ENCODE data around the gene LARP4B. TPM values are rescaled to one million over a fixed set of nuclear protein-coding genes. Genes with fewer than 3 reads are reported as not detected.

The LARP4B gene
- total RNA-seq, result 125 TPM

DNA sequence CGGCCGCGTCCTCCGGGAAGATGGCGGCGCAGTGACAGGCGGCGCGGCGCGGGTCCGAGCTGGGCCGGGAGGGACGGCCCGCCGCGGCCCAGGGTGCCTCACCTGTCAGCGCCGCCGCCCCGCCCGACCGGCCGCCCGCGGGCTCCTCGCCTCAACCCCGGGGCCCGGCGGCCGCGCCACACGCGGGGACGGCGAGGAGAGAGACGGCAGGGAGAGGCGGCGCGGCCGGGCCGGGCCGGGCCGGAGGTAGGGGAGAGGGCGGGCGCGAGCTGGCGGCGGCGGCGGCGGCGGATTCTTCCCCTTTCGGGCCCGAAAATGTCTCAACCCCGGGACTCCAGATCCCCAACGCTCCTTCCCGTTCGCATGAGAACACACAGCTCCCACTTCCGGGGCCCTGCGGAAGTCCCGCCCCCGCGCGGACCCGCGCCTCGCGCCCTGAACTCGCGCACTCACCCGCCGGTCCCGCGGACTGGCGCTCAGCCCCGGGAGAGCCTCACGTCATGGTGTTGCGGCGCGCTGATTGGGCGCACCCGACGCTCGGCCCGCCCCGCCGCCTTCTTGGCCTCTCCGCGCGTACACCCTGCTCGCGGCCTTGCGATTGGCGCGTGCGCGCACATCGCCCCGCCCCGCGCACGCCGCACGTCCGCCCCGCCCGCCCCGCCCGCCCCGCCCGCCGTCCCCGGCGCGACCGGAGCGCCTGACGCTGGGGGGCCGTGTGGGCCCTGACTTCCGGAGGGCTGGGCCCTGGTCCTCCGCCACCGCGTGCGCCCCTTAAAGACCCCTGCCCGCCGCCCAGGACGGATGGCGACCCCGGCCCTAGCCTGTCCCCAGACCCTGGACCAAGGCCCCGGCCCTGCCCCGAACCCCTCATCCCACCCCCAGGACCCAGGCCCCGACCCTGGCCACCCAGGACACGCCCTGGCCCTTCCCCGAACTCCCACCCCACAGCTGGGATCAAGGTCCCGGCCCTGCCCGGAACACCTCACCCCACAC lies at the start of gene LARP4B:
TSS of gene LARP4B (minus strand) at position 380 of the 993 bp plus-strand sequence. CDS start 45,984 bp downstream, outside the sequence.
- DNase-seq (ENCODE audit: low spot score), result peak; percentile 97

DNA sequence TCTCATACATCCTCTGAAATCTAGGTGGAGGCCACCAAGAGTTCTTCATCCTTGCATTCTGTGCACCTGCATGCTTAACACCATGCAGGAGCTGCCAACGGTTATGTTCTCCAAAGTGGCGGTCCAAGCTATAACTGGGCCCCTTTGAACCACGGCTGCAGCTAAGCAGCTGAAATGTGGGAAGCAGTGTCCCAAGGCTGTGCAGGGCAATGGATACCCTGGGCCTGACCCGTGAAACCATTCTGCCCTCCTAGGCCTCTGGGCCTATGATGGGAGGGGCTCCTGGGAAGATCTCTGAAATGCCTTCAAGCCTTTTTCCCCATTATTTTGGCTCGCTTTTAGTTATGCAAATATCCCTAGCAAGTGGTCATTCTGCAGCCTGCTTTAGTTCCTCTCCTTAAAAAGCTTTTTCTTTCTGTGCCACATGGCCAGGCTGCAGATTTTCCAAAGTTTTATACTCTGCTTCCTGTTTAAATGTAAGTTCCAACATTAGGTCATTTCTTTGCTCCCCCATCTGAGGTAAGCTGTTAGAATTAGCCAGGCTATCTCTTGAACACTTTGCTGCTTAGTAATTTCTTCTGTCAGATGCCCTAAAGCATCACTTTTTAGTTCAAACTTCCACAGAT lies 49.1 kb upstream of the LARP4B start:
- no peak for DNase-seq (ENCODE audit: low spot score)

DNA sequence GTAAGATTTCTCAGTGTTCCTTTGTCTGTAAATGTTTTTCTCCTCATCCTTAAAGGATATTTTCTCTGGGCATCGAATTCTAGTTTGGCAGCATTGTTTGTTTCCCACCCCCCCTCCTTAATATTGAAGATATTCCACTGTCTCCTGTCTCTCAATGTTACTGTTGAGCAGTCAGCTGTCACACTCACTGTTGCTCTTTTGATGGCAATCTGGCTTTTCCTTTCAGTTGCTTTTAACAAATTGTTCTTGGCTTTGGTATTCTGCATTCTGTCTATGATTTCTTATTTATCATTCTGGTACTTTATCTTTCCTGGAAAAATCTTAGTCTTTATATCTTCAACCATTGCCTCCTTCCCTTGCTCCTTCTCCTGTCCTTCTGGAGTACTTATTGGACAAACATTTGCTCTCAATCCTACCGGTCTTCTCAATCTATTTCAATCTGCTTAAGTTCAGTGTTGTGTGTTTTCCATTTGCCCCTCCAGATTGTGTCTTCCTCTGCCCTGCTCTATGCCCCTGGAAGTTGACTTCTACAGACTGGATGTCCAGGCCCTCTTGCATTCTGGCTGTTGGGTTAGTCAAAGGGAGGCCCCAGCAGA lies 47.4 kb upstream of the LARP4B start:
- no peak for DNase-seq (ENCODE audit: low spot score)

DNA sequence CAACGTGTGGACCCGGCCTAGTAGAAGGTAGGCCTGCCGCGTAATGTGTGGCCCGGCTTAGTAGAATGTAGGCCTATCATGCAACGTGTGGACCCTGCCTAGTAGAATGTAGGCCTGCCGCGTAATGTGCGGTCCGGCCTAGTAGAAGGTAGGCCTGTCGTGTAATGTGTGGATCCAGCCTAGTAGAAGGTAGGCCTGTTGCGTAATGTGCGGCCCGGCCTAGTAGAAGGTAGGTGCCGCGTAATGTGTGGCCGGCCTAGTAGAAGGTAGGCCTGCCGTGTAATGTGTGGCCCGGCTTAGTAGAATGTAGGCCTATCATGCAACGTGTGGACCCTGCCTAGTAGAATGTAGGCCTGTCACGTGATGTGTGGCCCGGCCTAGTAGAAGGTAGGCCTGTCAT lies 44.8 kb upstream of the LARP4B start:
- DNase-seq (ENCODE audit: low spot score), result no peak

GRCh38 chr10:974785-975074 lies 43.2 kb upstream of the LARP4B start:
- DNase-seq (ENCODE audit: low spot score), result no peak

DNA sequence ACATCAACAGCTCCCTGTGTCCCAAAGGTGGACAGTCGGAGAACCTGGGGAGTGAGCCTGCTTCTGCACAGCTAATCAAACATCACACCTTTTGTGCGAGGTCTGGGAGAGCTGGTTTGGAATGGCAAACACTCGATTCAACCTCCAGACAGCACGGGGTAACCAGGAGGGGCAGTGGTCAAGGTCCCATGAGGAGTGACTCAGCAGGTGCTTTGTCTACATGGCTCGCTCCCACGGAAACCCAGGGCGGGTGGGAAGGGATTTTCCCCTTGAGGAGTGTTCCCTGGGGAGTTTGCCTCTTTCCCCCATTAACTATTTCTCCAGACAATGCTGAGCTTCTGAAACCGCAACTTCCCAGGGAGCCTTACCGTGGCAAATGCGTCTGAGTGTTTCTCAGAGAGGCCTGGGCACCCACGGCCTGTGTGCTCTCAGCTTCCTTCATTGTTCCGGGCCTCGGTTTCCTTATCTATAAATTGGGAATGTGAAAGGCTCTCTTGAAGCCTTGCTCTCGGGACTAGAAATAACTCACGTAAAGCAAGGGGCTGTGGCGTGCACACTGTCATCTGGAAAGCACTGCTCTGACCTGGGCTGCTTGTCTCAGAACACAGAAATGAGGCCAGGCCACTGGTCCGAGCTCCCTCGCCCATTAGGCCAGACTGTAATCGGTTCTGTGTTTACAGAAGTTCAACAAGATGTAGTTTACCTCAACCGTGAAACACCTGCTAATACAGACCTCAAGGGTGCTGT lies 42.7 kb upstream of the LARP4B start:
- DNase-seq (ENCODE audit: low spot score), result no peak

GRCh38 chr10:972763-973162 lies 41.3 kb upstream of the LARP4B start:
- DNase-seq (ENCODE audit: low spot score), result no peak

- DNase-seq (ENCODE audit: low spot score), result no peak
Measured at GRCh38 chr10:971613-972012, 40.1 kb upstream of the LARP4B start.

GRCh38 chr10:971150-971542 lies 39.6 kb upstream of the LARP4B start:
- no peak for DNase-seq (ENCODE audit: low spot score)

DNA sequence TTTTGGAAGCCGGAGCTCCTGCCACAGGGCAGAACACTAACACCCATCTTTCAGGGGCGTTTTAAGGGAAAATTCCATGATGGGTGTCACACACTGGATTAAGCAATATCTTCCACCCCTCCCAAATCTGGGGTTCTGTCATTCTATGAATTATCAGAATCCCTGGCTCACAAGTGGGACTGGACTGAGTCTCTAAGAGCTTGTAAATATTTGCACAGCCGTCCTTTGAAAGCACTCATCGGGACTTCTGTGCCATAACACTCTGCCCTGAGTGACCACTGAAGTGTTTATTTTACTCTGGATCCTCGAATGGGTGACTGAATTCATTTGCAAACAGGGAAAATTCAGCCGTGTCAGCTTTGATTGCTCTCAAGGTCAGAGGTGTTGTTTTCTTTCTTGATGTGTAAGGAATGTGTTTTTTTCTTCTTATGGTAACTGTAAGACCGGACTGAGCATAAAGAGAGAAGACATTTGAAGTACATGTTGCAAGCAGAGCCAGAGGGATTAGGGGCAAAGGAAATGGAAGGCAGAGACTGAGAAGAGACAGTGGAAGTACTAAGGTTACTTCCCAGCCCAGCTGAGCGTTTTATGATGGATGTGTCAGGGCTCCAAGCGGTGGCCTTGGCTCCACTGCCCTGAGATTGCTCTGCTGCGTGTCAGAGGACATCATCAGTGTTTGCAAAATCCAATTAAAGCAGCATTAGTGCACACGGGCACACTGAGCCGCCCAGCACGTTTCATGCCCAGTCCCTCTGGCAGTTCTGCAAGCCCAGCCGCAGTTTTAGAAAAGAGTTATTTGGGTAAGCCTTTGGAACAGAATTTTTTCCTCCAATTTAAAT lies 39.0 kb upstream of the LARP4B start:
- DNase-seq (ENCODE audit: low spot score), result no peak

GRCh38 chr10:969473-970150 lies 38.1 kb upstream of the LARP4B start:
- no peak for DNase-seq (ENCODE audit: low spot score)

GRCh38 chr10:968546-969199 lies 37.2 kb upstream of the LARP4B start:
- no peak for DNase-seq (ENCODE audit: low spot score)

DNA sequence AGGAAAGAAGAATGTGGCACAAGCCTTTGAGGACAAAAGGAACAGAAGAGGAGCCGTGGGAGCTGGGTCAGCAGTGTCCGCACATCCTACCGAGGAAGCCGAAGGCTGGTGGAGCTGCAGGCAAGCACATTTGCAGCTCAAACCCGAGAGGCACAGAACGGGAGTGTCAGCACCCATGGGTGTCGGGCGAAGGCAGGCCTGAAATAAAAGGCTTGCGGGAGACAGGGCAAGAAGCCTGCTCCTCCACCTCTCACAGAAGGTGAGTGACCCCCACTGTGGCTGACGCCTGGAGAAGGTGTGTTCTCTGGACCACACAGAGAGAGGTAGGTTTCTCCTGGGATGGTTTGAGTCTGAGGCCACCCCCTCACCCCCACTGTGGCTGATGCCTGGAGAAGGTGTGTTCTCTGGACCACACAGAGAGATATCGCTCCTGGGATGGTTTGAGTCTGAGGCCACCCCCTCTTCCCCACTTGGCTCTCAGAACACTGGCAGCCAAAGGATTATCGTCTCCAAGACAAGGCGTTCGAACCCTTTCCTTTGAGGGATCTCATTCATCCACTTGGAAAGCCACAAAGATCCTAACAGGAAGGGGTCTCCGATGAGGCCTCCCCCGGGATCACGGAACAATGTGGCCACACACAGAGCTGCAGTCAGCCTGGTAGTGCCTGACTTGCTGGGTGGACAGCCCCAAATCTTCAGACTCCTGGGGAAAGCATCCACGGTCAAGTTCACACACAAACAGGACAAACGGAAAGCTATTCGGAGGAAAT lies 35.1 kb upstream of the LARP4B start:
- no peak for DNase-seq (ENCODE audit: low spot score)

GRCh38 chr10:964988-965417 lies 33.5 kb upstream of the LARP4B start:
- DNase-seq (ENCODE audit: low spot score), result no peak

GRCh38 chr10:964321-964987 lies 32.9 kb upstream of the LARP4B start:
- DNase-seq (ENCODE audit: low spot score), result no peak

GRCh38 chr10:963655-964054 lies 32.1 kb upstream of the LARP4B start:
- DNase-seq (ENCODE audit: low spot score), result no peak

GRCh38 chr10:963186-963585 lies 31.7 kb upstream of the LARP4B start:
- no peak for DNase-seq (ENCODE audit: low spot score)

DNA sequence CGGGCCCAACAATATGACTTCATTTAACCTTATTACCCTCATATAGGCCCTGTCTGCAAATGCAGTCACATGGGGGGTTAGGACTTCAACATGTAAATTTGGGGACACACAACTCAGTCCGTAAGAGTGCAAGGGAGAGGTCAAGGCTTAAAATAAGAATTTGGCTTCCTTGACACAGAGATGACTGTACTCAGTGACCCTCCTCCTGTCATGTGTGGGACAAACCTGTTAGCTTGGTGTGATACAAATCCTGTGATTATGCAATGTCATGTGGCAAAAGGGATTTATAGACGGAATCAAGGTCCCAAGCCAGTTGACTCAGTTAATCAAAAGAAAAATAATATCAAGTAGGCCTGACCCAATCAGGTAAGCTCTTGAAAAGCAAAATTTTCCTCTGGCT lies 30.8 kb upstream of the LARP4B start:
- DNase-seq (ENCODE audit: low spot score), result no peak

- no peak for DNase-seq (ENCODE audit: low spot score)
Measured at GRCh38 chr10:958856-959255, 27.4 kb upstream of the LARP4B start.

Data from ureter (tissue), 1 donor.